H1 (cell line): Measurements from ENCODE around the gene PHETA1. TPM values are rescaled to one million over a fixed set of nuclear protein-coding genes. Genes with fewer than 3 reads are reported as not detected.

ENCODE experiments used
- CTCF ChIA-PET: fragments of 300-600 bp; sonication (Branson Sonifier 250); formaldehyde crosslinking; loops from one replicate; lab custom pipeline; 2021; ENCODE audit not compliant: partially characterized antibody; lab: Charles Lee
- POLR2A ChIA-PET: fragments of 300-600 bp; sonication (Branson Sonifier 250); formaldehyde crosslinking; loops from one replicate; lab custom pipeline; 2021; ENCODE audit warnings: inconsistent platforms; ENCODE audit not compliant: partially characterized antibody; lab: Charles Lee
- DNase-seq, 2 experiments: peaks; one replicate each; pipeline versions ENCODE4 v3.0.0 to v3.0.0-alpha.2; 2010 to 2022; ENCODE audit warnings: low spot score in 2 of 2, low read depth in 1 of 2, mixed read lengths in 1 of 2
- FAIRE-seq: peaks from 2 replicates; lab custom pipeline; 2011; peaks lifted over from hg19 to GRCh38; lab: Jason Lieb, UNC
- H2AFZ ChIP-seq: 2 replicates; pipeline ENCODE4 v1.8.1; 2012; ENCODE audit warnings: low read length, inconsistent platforms
- H2AK5ac ChIP-seq: 2 replicates; pipeline ENCODE4 v1.6.1; 2013; ENCODE audit warnings: low read depth, low read length
- H2BK120ac ChIP-seq: replicated peaks from 2 replicates; pipeline ENCODE3; 2013; ENCODE audit warnings: low read depth, low read length, inconsistent platforms
- H2BK12ac ChIP-seq: 2 replicates; pipeline ENCODE4 v1.6.1; 2013; ENCODE audit warnings: low read depth, low read length
- H2BK15ac ChIP-seq: 2 replicates; pipeline ENCODE4 v1.6.1; 2013; ENCODE audit warnings: low read length
- H2BK20ac ChIP-seq: 2 replicates; pipeline ENCODE4 v1.6.1; 2013; ENCODE audit warnings: low read length
- H2BK5ac ChIP-seq: 2 replicates; pipeline ENCODE4 v1.6.1; 2013; ENCODE audit warnings: low read depth, low read length
- H3K14ac ChIP-seq: 2 replicates; pipeline ENCODE4 v1.6.1; 2013; ENCODE audit warnings: inconsistent platforms; ENCODE audit not compliant: insufficient read length
- H3K18ac ChIP-seq: 2 replicates; pipeline ENCODE4 v1.6.1; 2013; ENCODE audit warnings: low read length; ENCODE audit errors: extremely low read depth
- H3K23ac ChIP-seq: 2 replicates; pipeline ENCODE4 v1.6.1; 2013; ENCODE audit warnings: inconsistent platforms; ENCODE audit not compliant: insufficient read length
- H3K23me2 ChIP-seq: 2 replicates; pipeline ENCODE4 v1.6.1; 2013; ENCODE audit warnings: low read depth, low read length
- H3K27ac ChIP-seq: 2 replicates; pipeline ENCODE4 v1.6.1; 2011; ENCODE audit warnings: low read depth, low read length, inconsistent platforms
- H3K27me3 ChIP-seq, 4 experiments: replicated peaks in 1 of 4; 1 replicate in 1 of 4; 2 replicates in 3 of 4; pipeline versions ENCODE4 v1.6.1 to v1.8.1; 2011 to 2013; ENCODE audit warnings: low read length in 3 of 4, mild to moderate bottlenecking in 3 of 4, inconsistent platforms in 2 of 4, mixed read lengths in 2 of 4, moderate library complexity in 1 of 4; ENCODE audit not compliant: control insufficient read depth in 3 of 4, insufficient read depth in 3 of 4; ENCODE audit errors: extremely low read depth in 1 of 4
- H3K36me3 ChIP-seq, 4 experiments: 2 replicates each; pipeline versions ENCODE4 v1.6.1 to v1.8.1; 2011 to 2013; ENCODE audit warnings: mild to moderate bottlenecking in 4 of 4, low read length in 3 of 4, moderate library complexity in 2 of 4, control low read depth in 1 of 4, inconsistent platforms in 1 of 4; ENCODE audit not compliant: insufficient read depth in 4 of 4, control insufficient read depth in 2 of 4
- H3K4ac ChIP-seq: replicated peaks from 2 replicates; pipeline ENCODE3; 2013; ENCODE audit warnings: low read length, low read depth, mixed read lengths, inconsistent platforms; ENCODE audit not compliant: insufficient read length
- H3K4me1 ChIP-seq, 4 experiments: replicated peaks in 1 of 4; 1 replicate in 1 of 4; 2 replicates in 3 of 4; pipeline versions ENCODE4 v1.6.1 to v1.8.1; 2011 to 2013; ENCODE audit warnings: low read length in 3 of 4, inconsistent platforms in 2 of 4, mixed read lengths in 1 of 4; ENCODE audit not compliant: insufficient read depth in 4 of 4, control insufficient read depth in 3 of 4
- H3K4me2 ChIP-seq, 2 experiments: 2 replicates each; pipeline versions ENCODE4 v1.6.1 to v1.8.1; 2011 to 2013; ENCODE audit warnings: low read depth in 2 of 2, low read length in 2 of 2, control low read depth in 1 of 2, inconsistent platforms in 1 of 2, mild to moderate bottlenecking in 1 of 2; ENCODE audit not compliant: insufficient read depth in 1 of 2
- H3K4me3 ChIP-seq, 4 experiments: fragments of 200-600, 300-600 bp in 1 of 4; sonication (generic), shearing (Covaris generic), sonication (Bioruptor Twin) in 1 of 4; 2 replicates each; pipeline versions ENCODE4 v1.5.1 to v1.8.1; 2011 to 2016; ENCODE audit warnings: low read length in 4 of 4, low read depth in 3 of 4, control low read depth in 2 of 4, inconsistent platforms in 2 of 4, mild to moderate bottlenecking in 2 of 4, mixed read lengths in 1 of 4, moderate library complexity in 1 of 4; ENCODE audit not compliant: insufficient read depth in 2 of 4; ENCODE audit errors: extremely low read depth in 1 of 4
- H3K56ac ChIP-seq: replicated peaks from 2 replicates; pipeline ENCODE3; 2013; ENCODE audit warnings: low read depth, mild to moderate bottlenecking, mixed read lengths, low read length, inconsistent platforms; ENCODE audit not compliant: insufficient read length
- H3K79me1 ChIP-seq: 2 replicates; pipeline ENCODE4 v1.6.1; 2013; ENCODE audit warnings: low read depth, low read length, control low read depth
- H3K79me2 ChIP-seq, 2 experiments: 2 replicates each; pipeline versions ENCODE4 v1.6.1 to v1.8.1; 2012 to 2013; ENCODE audit warnings: low read length in 2 of 2, mild to moderate bottlenecking in 2 of 2, inconsistent platforms in 1 of 2; ENCODE audit not compliant: insufficient read depth in 2 of 2, control insufficient read depth in 1 of 2
- H3K9ac ChIP-seq, 4 experiments: replicated peaks in 1 of 4; 1 replicate in 1 of 4; 2 replicates in 3 of 4; pipeline versions ENCODE4 v1.6.1 to v1.8.1; 2011 to 2013; ENCODE audit warnings: low read depth in 3 of 4, low read length in 3 of 4, control low read depth in 2 of 4, mild to moderate bottlenecking in 2 of 4, moderate library complexity in 2 of 4, inconsistent platforms in 1 of 4; ENCODE audit errors: extremely low read depth in 1 of 4
- H3K9me3 ChIP-seq, 2 experiments: 2 replicates each; pipeline versions ENCODE4 v1.6.1 to v1.8.1; 2012 to 2013; ENCODE audit warnings: mild to moderate bottlenecking in 2 of 2, moderate library complexity in 2 of 2, control low read depth in 1 of 2, inconsistent platforms in 1 of 2, low read depth in 1 of 2, low read length in 1 of 2, mixed read lengths in 1 of 2; ENCODE audit not compliant: insufficient read depth in 2 of 2
- H4K20me1 ChIP-seq, 2 experiments: replicated peaks in 1 of 2; 2 replicates each; pipeline versions ENCODE3 to v1.8.1; 2011 to 2013; ENCODE audit warnings: inconsistent platforms in 2 of 2, low read length in 2 of 2, mild to moderate bottlenecking in 1 of 2; ENCODE audit not compliant: insufficient read depth in 2 of 2, control insufficient read depth in 1 of 2
- H4K5ac ChIP-seq: 2 replicates; pipeline ENCODE4 v1.6.1; 2013; ENCODE audit warnings: low read length, low read depth, mixed read lengths, inconsistent platforms; ENCODE audit not compliant: insufficient read length
- H4K8ac ChIP-seq: 2 replicates; pipeline ENCODE4 v1.8.0; 2013; ENCODE audit warnings: mild to moderate bottlenecking, moderate library complexity, low read length, inconsistent platforms; ENCODE audit not compliant: insufficient read depth; ENCODE audit errors: extremely low read depth
- H4K91ac ChIP-seq: replicated peaks from 2 replicates; pipeline ENCODE3; 2013; ENCODE audit warnings: low read length, mixed read lengths, inconsistent platforms; ENCODE audit not compliant: insufficient read length
- BRCA1 ChIP-seq: IDR thresholded peaks from 2 replicates; pipeline ENCODE4 v1.6.1; 2012; ENCODE audit warnings: low read depth, low read length, improper control_type of control experiment
- CTBP2 ChIP-seq: IDR thresholded peaks from 2 replicates; pipeline ENCODE4 v1.7.0; 2011; ENCODE audit warnings: borderline replicate concordance, mild to moderate bottlenecking, moderate library complexity, mixed read lengths, low read length; ENCODE audit not compliant: insufficient read depth, insufficient read length
- KDM1A ChIP-seq: fragments of 200-600, 300-600 bp; sonication (generic); IDR thresholded peaks from 2 replicates; pipeline ENCODE4 v1.7.1; 2016; ENCODE audit warnings: mild to moderate bottlenecking, low read length, borderline replicate concordance
- RFX5 ChIP-seq: IDR thresholded peaks from 2 replicates; pipeline ENCODE4 v1.6.1; 2011; ENCODE audit warnings: low read depth, low read length, improper control_type of control experiment, borderline replicate concordance
- WGBS, 2 experiments: shearing (Covaris generic) in 1 of 2; methylation state at CpG; one replicate each; pipeline versions ENCODE4 v1.1.6 to v1.1.7; 2013 to 2015; ENCODE audit warnings: low lambda C conversion rate in 2 of 2, mixed read lengths in 2 of 2, inconsistent platforms in 1 of 2, low coverage in 1 of 2, missing lambda C conversion rate in 1 of 2; ENCODE audit not compliant: insufficient replicate concordance in 2 of 2, insufficient coverage in 1 of 2, insufficient read length in 1 of 2; ENCODE audit errors: extremely low coverage in 1 of 2, missing lambda C conversion rate in 1 of 2; 5-methylcytosine and 5-hydroxymethylcytosine counted together
- polyA plus RNA-seq, 7 experiments: library from polyadenylated mRNA; depleted of rRNA in 3 of 7; stranded (reverse) in 5 of 7; unstranded in 2 of 7; fragments of >200 nt in 5 of 7; fragments of 200-250 nt in 2 of 7; gene quantifications; 1 replicate in 5 of 7; 2 replicates in 1 of 7; 4 replicates in 1 of 7; pipeline versions ENCODE4 v1.2.1 to v1.2.3, GENCODE V29; 2011 to 2013; ENCODE audit warnings: missing spikeins in 2 of 7, mixed read lengths in 2 of 7
- total RNA-seq: library from RNA; stranded (reverse); fragmentation: NEBNext Ultra II Directional; extraction: Animal tissue kit (Norgen Biotek cat#: 25700); gene quantifications from 2 replicates; pipeline ENCODE4 v1.2.1, GENCODE V29; 2021
- TF ChIP-seq, protein P1 (sequence below): IDR thresholded peaks from 2 replicates; pipeline ENCODE4 v1.6.1; 2011; ENCODE audit warnings: low read length, improper control_type of control experiment
- TF ChIP-seq, protein P2 (sequence below), 3 experiments: IDR thresholded peaks; 1 replicate in 2 of 3; 2 replicates in 1 of 3; pipeline versions ENCODE4 v1.5.1 to v1.6.1; 2011; ENCODE audit warnings: low read length in 3 of 3, mild to moderate bottlenecking in 3 of 3, inconsistent platforms in 2 of 3, low read depth in 1 of 3, moderate library complexity in 1 of 3; ENCODE audit not compliant: insufficient read depth in 1 of 3; ENCODE audit errors: control extremely low read depth in 1 of 3

The PHETA1 gene
- total and polyA plus RNA-seq, 2 of the 8 experiments (the other 6 are each of a cell fraction or from before 2014, with no cell fraction given), result 5.2 to 12.3 TPM

DNA sequence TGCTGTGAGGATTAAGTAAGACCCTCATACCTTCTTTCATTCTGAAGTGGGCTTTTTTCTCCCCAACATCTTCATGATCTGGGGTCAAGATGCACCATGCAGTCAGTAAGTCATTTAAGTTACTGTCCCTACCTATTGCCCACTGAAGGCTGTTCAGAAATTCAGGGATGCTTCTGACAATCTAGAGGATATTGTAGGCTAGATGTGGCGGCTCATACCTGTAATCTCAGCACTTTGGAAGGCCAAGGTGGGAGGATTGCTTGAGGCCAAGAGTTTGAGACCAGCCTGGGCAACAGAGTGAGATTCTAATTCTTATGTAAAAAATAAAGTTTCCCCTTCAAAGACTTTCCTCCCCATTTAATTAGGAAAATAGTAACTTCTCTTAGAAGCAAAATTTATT lies 28.7 kb downstream of the PHETA1 start:
- H3K56ac ChIP-seq, result no peak overlapping the region
- no peak overlapping the region for H3K4me2 ChIP-seq
- H3K14ac ChIP-seq, result no peak overlapping the region
- WGBS, 2 experiments, result 88% methylated on average over 1 of the region's 1 CpG; no CpG with 5 or more reads in 1 of the 2 experiments
- H2AK5ac ChIP-seq, result no peak overlapping the region
- H2BK120ac ChIP-seq, result no peak overlapping the region
- no peak overlapping the region for H3K9ac ChIP-seq
- H2BK15ac ChIP-seq, result no peak overlapping the region
- no peak for FAIRE-seq
- H2BK5ac ChIP-seq, result no peak overlapping the region
- H2BK12ac ChIP-seq, result no peak overlapping the region
- no peak overlapping the region for H3K4me3 ChIP-seq
- no peaks in the 10 kb centered on the region for H3K79me2 ChIP-seq
- no peak overlapping the region for H3K18ac ChIP-seq
- no peaks in the 10 kb centered on the region for H3K27me3 ChIP-seq
- H3K36me3 ChIP-seq, result no peaks in the 10 kb centered on the region
- H3K23ac ChIP-seq, result no peak overlapping the region
- TF ChIP-seq BRCA1, result no peak
- no peak for TF ChIP-seq RFX5
- TF ChIP-seq, protein P1, sequence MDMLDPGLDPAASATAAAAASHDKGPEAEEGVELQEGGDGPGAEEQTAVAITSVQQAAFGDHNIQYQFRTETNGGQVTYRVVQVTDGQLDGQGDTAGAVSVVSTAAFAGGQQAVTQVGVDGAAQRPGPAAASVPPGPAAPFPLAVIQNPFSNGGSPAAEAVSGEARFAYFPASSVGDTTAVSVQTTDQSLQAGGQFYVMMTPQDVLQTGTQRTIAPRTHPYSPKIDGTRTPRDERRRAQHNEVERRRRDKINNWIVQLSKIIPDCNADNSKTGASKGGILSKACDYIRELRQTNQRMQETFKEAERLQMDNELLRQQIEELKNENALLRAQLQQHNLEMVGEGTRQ, result no peak
- TF ChIP-seq CTBP2, result no peak
- TF ChIP-seq, protein P2, sequence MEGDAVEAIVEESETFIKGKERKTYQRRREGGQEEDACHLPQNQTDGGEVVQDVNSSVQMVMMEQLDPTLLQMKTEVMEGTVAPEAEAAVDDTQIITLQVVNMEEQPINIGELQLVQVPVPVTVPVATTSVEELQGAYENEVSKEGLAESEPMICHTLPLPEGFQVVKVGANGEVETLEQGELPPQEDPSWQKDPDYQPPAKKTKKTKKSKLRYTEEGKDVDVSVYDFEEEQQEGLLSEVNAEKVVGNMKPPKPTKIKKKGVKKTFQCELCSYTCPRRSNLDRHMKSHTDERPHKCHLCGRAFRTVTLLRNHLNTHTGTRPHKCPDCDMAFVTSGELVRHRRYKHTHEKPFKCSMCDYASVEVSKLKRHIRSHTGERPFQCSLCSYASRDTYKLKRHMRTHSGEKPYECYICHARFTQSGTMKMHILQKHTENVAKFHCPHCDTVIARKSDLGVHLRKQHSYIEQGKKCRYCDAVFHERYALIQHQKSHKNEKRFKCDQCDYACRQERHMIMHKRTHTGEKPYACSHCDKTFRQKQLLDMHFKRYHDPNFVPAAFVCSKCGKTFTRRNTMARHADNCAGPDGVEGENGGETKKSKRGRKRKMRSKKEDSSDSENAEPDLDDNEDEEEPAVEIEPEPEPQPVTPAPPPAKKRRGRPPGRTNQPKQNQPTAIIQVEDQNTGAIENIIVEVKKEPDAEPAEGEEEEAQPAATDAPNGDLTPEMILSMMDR (IDR thresholded peaks at IDR 0.05; ENCODE audit: control extremely low read depth in 1 of 3, insufficient read depth in 1 of 3, low read depth in 1 of 3, low read length in 3 of 3), result no peak
- TF ChIP-seq KDM1A, result no peak
- TF ChIP-seq, all 59 proteins: peak for 0
- H4K5ac ChIP-seq, result no peak overlapping the region
- peaks cover 0 to 6% (median 0%) of the 10 kb centered on the region in 4 experiments; a peak in 2 of 7 replicates for H3K4me1 ChIP-seq
- POLR2A ChIA-PET, result interaction anchor here (1.6 kb wide), 1 partner anchor 28 kb away, joined by 4 read pairs; the partner anchor contains the start of gene PHETA1
- no peak for DNase-seq
- H2BK20ac ChIP-seq, result no peak overlapping the region
- H3K27ac ChIP-seq, result no peak overlapping the region
- no peak overlapping the region for H2AFZ ChIP-seq
- no peak overlapping the region for H3K4ac ChIP-seq
- no peak overlapping the region for H4K91ac ChIP-seq
- CTCF ChIA-PET, result interaction anchor here (0.5 to 4.6 kb wide), 4 partner anchors 9 to 57 kb away, joined by 4 to 30 read pairs (median 9); partner anchors contain the start of gene PHETA1
- no peaks in the 10 kb centered on the region for H3K9me3 ChIP-seq
- H4K20me1 ChIP-seq, result no peaks in the 10 kb centered on the region
- no peak overlapping the region for H4K8ac ChIP-seq
- H3K79me1 ChIP-seq, result no peaks in the 10 kb centered on the region
- no peaks in the 10 kb centered on the region for H3K23me2 ChIP-seq
